Lung (tissue), 12 donors: Measurements from ENCODE around the gene LY6G6D. TPM values are rescaled to one million over a fixed set of nuclear protein-coding genes. Genes with fewer than 3 reads are reported as not detected.

Source experiments
- ATAC-seq: fragments of 200-7000 bp; cut with Tn5 transposase; one replicate; pipeline ENCODE4 v1.9.1; 2020; ENCODE audit warnings: moderate number of reproducible peaks; ENCODE audit not compliant: insufficient read depth, low FRiP score
- DNase-seq, 3 donors: peaks; one replicate each; pipeline ENCODE4 v3.0.0-alpha.2; 2013 to 2017
- H3K27ac ChIP-seq, 2 donors: one replicate each; pipeline ENCODE4 v1.5.1; 2013; ENCODE audit warnings: mild to moderate bottlenecking in 2 of 2, moderate library complexity in 2 of 2, control low read depth in 1 of 2, inconsistent platforms in 1 of 2, low read depth in 1 of 2, low read length in 1 of 2
- H3K27me3 ChIP-seq, 3 donors: one replicate each; pipeline ENCODE4 v1.5.1; 2013; ENCODE audit warnings: low read length in 2 of 3; ENCODE audit not compliant: control insufficient read depth in 3 of 3, insufficient read depth in 3 of 3
- H3K36me3 ChIP-seq, 4 donors: one replicate each; pipeline ENCODE4 v1.5.1; 2013; ENCODE audit warnings: low read length in 4 of 4, mild to moderate bottlenecking in 1 of 4, moderate library complexity in 1 of 4; ENCODE audit not compliant: control insufficient read depth in 4 of 4, insufficient read depth in 4 of 4
- H3K4me1 ChIP-seq, 5 donors: one replicate each; pipeline ENCODE4 v1.5.1; 2013; ENCODE audit warnings: low read length in 5 of 5, mild to moderate bottlenecking in 2 of 5, moderate library complexity in 1 of 5; ENCODE audit not compliant: control insufficient read depth in 5 of 5, insufficient read depth in 5 of 5
- H3K4me3 ChIP-seq: one replicate; pipeline ENCODE4 v1.5.1; 2013; ENCODE audit warnings: mild to moderate bottlenecking, control low read depth, moderate library complexity
- H3K9ac ChIP-seq, 2 donors: one replicate each; pipeline ENCODE4 v1.5.1; 2013; ENCODE audit warnings: low read length in 2 of 2, control low read depth in 1 of 2; ENCODE audit not compliant: insufficient read depth in 1 of 2
- H3K9me3 ChIP-seq, 4 donors: one replicate each; pipeline ENCODE4 v1.5.1; 2013; ENCODE audit warnings: low read length in 3 of 4, mild to moderate bottlenecking in 1 of 4, moderate library complexity in 1 of 4; ENCODE audit not compliant: control insufficient read depth in 4 of 4, insufficient read depth in 3 of 4
- CTCF ChIP-seq: IDR thresholded peaks from 2 replicates; pipeline ENCODE4 v1.5.1; 2012; ENCODE audit warnings: mild to moderate bottlenecking; ENCODE audit errors: control extremely low read depth, extremely low read depth
- WGBS, 2 donors: extraction: QIAGEN DNeasy Blood & Tissue Kit; methylation state at CpG; one replicate each; pipeline ENCODE4 v1.1.7; 2013; 5-methylcytosine and 5-hydroxymethylcytosine counted together
- polyA plus RNA-seq, 2 donors: library from polyadenylated mRNA; stranded (reverse); fragments of 200-250 nt; gene quantifications; one replicate each; pipeline ENCODE4 v1.2.1, GENCODE V29; 2013
- total RNA-seq, 2 donors: library from RNA; depleted of rRNA in 1 of 2; stranded (reverse); fragments of >200 nt in 1 of 2; gene quantifications; one replicate each; pipeline ENCODE4 v1.2.1, GENCODE V29; 2014 to 2021
- donor health status: control.
- donor health status: control.
- donor health status: Bipolar disorder and iron deficiency.
- donor health status: healthy.
- donor health status: DM: yes; HTN: yes; CAD: no.

Gene LY6G6D
- total and polyA plus RNA-seq, 4 donors, result not detected

- 4 to 6% methylated on average over 2 of the region's 2 CpGs for WGBS, 2 donors
- no peak for ATAC-seq
- Histone ChIP-seq H3K27me3 (no peaks in the 10 kb centered on the region), H3K27ac (peak overlapping the region; percentile 50 to 98), H3K9ac (peak overlapping the region; percentile 1 to 92), H3K4me1 (peaks cover 0 to 38% (median 17%) of the 10 kb centered on the region in 5 donors), H3K4me3 (peak overlapping the region; percentile 75), H3K9me3 (no peaks in the 10 kb centered on the region), H3K36me3 (peaks cover 9 to 24% (median 19%) of the 10 kb centered on the region in 4 donors)
- DNase-seq, result no peak
- TF ChIP-seq CTCF, result no peak
Measured at GRCh38 chr6:31734247-31734820, 19.2 kb downstream of the LY6G6D start.

GRCh38 chr6:31734821-31735406, 19.8 kb downstream of the LY6G6D start:
- ATAC-seq (no peak), DNase-seq (peak; percentile 38 to 66 (median 44))
- TF ChIP-seq CTCF, result no peak
- 0% methylated on average over 17 to 18 of the region's 18 CpGs for WGBS, 2 donors
- Histone ChIP-seq H3K4me1 (peaks cover 0 to 39% (median 17%) of the 10 kb centered on the region in 5 donors), H3K9ac (peak overlapping the region; percentile 82 to 92), H3K27me3 (no peaks in the 10 kb centered on the region), H3K36me3 (peaks cover 9 to 24% (median 19%) of the 10 kb centered on the region in 4 donors), H3K27ac (peak overlapping the region; percentile 87 to 98), H3K4me3 (peak overlapping the region; percentile 75), H3K9me3 (no peaks in the 10 kb centered on the region)

- Histone ChIP-seq H3K4me3 (peak within 1 kb of the TSS; percentile 75), H3K9ac (peak within 1 kb of the TSS; percentile 82 to 92), H3K27me3 (no peaks in the 10 kb centered on the region), H3K36me3 (peaks cover 9 to 24% (median 18%) of the 10 kb centered on the region in 4 donors), H3K4me1 (peaks cover 0 to 45% (median 17%) of the 10 kb centered on the region in 5 donors), H3K27ac (peak within 1 kb of the TSS; percentile 87 to 98), H3K9me3 (no peaks in the 10 kb centered on the region)
- ATAC-seq, result peak; percentile 57
- WGBS, 2 donors, result 0% methylated on average over 23 to 24 of the region's 24 CpGs
- peak; percentile 84 to 89 (median 88) for DNase-seq
- TF ChIP-seq CTCF, result no peak
Measured at GRCh38 chr6:31736021-31736767, 21.0 kb downstream of the LY6G6D start, which contains the start of gene CLIC1. Gene CLIC1 (minus strand): TSS chr6:31736530. CDS start chr6:31736300, 230 bp downstream.
